Measurements from ENCODE around the gene FAM114A2.

Gene FAM114A2

GRCh38 chr5:153957205-153957604 lies 81.5 kb downstream of the FAM114A2 start:
- no peak for TF ChIP-seq CTCF (IDR thresholded peaks at IDR 0.05; ENCODE audit: insufficient read depth, low read depth, low read length, missing control alignments)
- H3K4me3 ChIP-seq (ENCODE audit: low read length): no peak overlapping the region
- no peak for DNase-seq (ENCODE audit: low read depth)

GRCh38 chr5:153953411-153953810 lies 85.3 kb downstream of the FAM114A2 start:
- no peak for DNase-seq (ENCODE audit: low read depth)
- no peak for TF ChIP-seq CTCF (IDR thresholded peaks at IDR 0.05; ENCODE audit: insufficient read depth, low read depth, low read length, missing control alignments)
- no peak overlapping the region for H3K4me3 ChIP-seq (ENCODE audit: low read length)

- no peak overlapping the region for H3K4me3 ChIP-seq (ENCODE audit: low read length)
- no peak for DNase-seq (ENCODE audit: low read depth)
- TF ChIP-seq CTCF (IDR thresholded peaks at IDR 0.05; ENCODE audit: insufficient read depth, low read depth, low read length, missing control alignments): no peak
Measured at GRCh38 chr5:153952893-153953292, 85.8 kb downstream of the FAM114A2 start.

GRCh38 chr5:153952057-153952456 lies 86.7 kb downstream of the FAM114A2 start:
- no peak for DNase-seq (ENCODE audit: low read depth)
- TF ChIP-seq CTCF (IDR thresholded peaks at IDR 0.05; ENCODE audit: insufficient read depth, low read depth, low read length, missing control alignments): no peak
- no peak overlapping the region for H3K4me3 ChIP-seq (ENCODE audit: low read length)

- TF ChIP-seq CTCF (IDR thresholded peaks at IDR 0.05; ENCODE audit: insufficient read depth, low read depth, low read length, missing control alignments): no peak
- H3K4me3 ChIP-seq (ENCODE audit: low read length): no peak overlapping the region
- no peak for DNase-seq (ENCODE audit: low read depth)
Measured at GRCh38 chr5:153941265-153941664, 97.4 kb downstream of the FAM114A2 start.
